Uterus (tissue), 2 donors: Measurements from ENCODE around the gene PRSS8.

Experiments
- POLR2A ChIP-seq, 2 donors: fragments of 450-650 bp; IDR thresholded peaks; one replicate each; pipeline ENCODE4 v1.6.1; 2016; ENCODE audit warnings: antibody characterized with exemption in 2 of 2, mild to moderate bottlenecking in 1 of 2, moderate library complexity in 1 of 2
- TF ChIP-seq, protein P1 (sequence below), 4 experiments: fragments of 200-600 bp in 2 of 4; fragments of 450-650 bp in 2 of 4; sonication (generic) in 2 of 4; IDR thresholded peaks; one replicate each; pipeline ENCODE4 v1.5.1; 2016 to 2019; ENCODE audit warnings: antibody characterized with exemption in 4 of 4, mild to moderate bottlenecking in 2 of 4, moderate library complexity in 1 of 4

- TF ChIP-seq, protein P1, sequence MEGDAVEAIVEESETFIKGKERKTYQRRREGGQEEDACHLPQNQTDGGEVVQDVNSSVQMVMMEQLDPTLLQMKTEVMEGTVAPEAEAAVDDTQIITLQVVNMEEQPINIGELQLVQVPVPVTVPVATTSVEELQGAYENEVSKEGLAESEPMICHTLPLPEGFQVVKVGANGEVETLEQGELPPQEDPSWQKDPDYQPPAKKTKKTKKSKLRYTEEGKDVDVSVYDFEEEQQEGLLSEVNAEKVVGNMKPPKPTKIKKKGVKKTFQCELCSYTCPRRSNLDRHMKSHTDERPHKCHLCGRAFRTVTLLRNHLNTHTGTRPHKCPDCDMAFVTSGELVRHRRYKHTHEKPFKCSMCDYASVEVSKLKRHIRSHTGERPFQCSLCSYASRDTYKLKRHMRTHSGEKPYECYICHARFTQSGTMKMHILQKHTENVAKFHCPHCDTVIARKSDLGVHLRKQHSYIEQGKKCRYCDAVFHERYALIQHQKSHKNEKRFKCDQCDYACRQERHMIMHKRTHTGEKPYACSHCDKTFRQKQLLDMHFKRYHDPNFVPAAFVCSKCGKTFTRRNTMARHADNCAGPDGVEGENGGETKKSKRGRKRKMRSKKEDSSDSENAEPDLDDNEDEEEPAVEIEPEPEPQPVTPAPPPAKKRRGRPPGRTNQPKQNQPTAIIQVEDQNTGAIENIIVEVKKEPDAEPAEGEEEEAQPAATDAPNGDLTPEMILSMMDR (IDR thresholded peaks at IDR 0.05) = no peak
- no peak for TF ChIP-seq POLR2A (IDR thresholded peaks at IDR 0.05)
Measured at GRCh38 chr16:31083981-31084380, 51.5 kb downstream of the PRSS8 start.
